Heart left ventricle (tissue), 16 donors: ENCODE data around the gene MYO18B. TPM values are rescaled to one million over a fixed set of nuclear protein-coding genes. Genes with fewer than 3 reads are reported as not detected.
"Not testable (repeated sequence)": the region's sequence is repeated elsewhere in the genome, so short reads cannot be mapped to it uniquely, and the experiment has no call there.

Source experiments
- ATAC-seq, 4 donors: fragments of 200-7000 bp; cut with Tn5 transposase; one replicate each; pipeline ENCODE4 v1.9.1; 2020 to 2022; ENCODE audit warnings: moderate library complexity in 4 of 4, mild to moderate bottlenecking in 3 of 4, moderate number of reproducible peaks in 1 of 4
- DNase-seq, 5 donors: peaks; one replicate each; pipeline ENCODE4 v3.0.0-alpha.2; 2020
- H3K27ac ChIP-seq, 12 donors: fragments of 200-600 bp; sonication (generic) in 4 of 12; one replicate each; pipeline versions ENCODE4 v1.5.0 to v1.8.0; 2016 to 2022; ENCODE audit warnings: mild to moderate bottlenecking in 2 of 12
- H3K27me3 ChIP-seq, 9 donors: fragments of 200-600 bp; sonication (generic) in 2 of 9; one replicate each; pipeline versions ENCODE4 v1.5.1 to v1.8.0; 2016 to 2022; ENCODE audit warnings: mild to moderate bottlenecking in 3 of 9
- H3K36me3 ChIP-seq, 9 donors: fragments of 200-600 bp; sonication (generic) in 2 of 9; one replicate each; pipeline versions ENCODE4 v1.5.0 to v1.8.0; 2018 to 2022; ENCODE audit warnings: mild to moderate bottlenecking in 2 of 9
- H3K4me1 ChIP-seq, 12 donors: fragments of 200-600 bp; sonication (generic) in 4 of 12; one replicate each; pipeline versions ENCODE4 v1.5.0 to v1.8.0; 2016 to 2022; ENCODE audit warnings: mild to moderate bottlenecking in 3 of 12
- H3K4me3 ChIP-seq, 12 donors: fragments of 200-600 bp; sonication (generic) in 4 of 12; one replicate each; pipeline versions ENCODE4 v1.5.0 to v1.8.0; 2017 to 2022; ENCODE audit warnings: mild to moderate bottlenecking in 9 of 12, moderate library complexity in 4 of 12
- H3K9me3 ChIP-seq, 12 donors: fragments of 200-600 bp; sonication (generic) in 4 of 12; one replicate each; pipeline versions ENCODE4 v1.5.0 to v1.8.0; 2016 to 2022; ENCODE audit warnings: mild to moderate bottlenecking in 1 of 12
- CTCF ChIP-seq, 12 donors: fragments of 200-600 bp; sonication (generic) in 4 of 12; IDR thresholded peaks; one replicate each; pipeline versions ENCODE4 v1.5.0 to v1.8.0; 2018 to 2022; ENCODE audit warnings: antibody characterized with exemption in 12 of 12, mild to moderate bottlenecking in 5 of 12
- POLR2A ChIP-seq, 2 donors: fragments of 450-650 bp; IDR thresholded peaks; one replicate each; pipeline ENCODE4 v1.6.1; 2017; ENCODE audit warnings: antibody characterized with exemption in 2 of 2, mild to moderate bottlenecking in 2 of 2, moderate library complexity in 2 of 2
- WGBS, 4 donors: extraction: QIAGEN DNeasy Blood & Tissue Kit in 2 of 4; methylation state at CpG; one replicate each; pipeline versions ENCODE4 v1.1.5 to v1.1.7; 2013 to 2018; 5-methylcytosine and 5-hydroxymethylcytosine counted together
- intact Hi-C, 10 donors: fragments of 100-400 bp; cut with DNase I; formaldehyde crosslinking; loops; one replicate each; pipeline versions ENCODE4 v1.11.1 to v1.14.2; 2022
- polyA plus RNA-seq, 2 donors: library from polyadenylated mRNA; stranded (reverse); fragments of 200-250 nt; gene quantifications; one replicate each; pipeline ENCODE4 v1.2.3, GENCODE V29; 2013
- total RNA-seq, 9 donors: library from RNA; depleted of rRNA in 2 of 9; stranded (reverse); fragments of >200 nt in 2 of 9; fragmentation: NEBNext Ultra II Directional in 3 of 9; extraction: Animal tissue kit (Norgen Biotek cat#: 25700) in 3 of 9; gene quantifications; one replicate each; pipeline versions ENCODE4 v1.1.0 to v1.2.4, GENCODE V29; 2016 to 2023
- donor health status: ischemic (EF 13 %, LVEDD 7.1; RV severe dilation, severe dysfunction).
- donor health status: healthy with polysubstance abuse.
- donor health status: DM: no; HTN: yes; CAD: no.
- donor health status: DM: no; HTN: no; CAD: no.
- donor health status: ischemic (EF 25% LVEDD 6.9; RV normal size, moderate dysfunction).
- donor health status: ischemic (EF 25% LVEDD 5.7; RV mildly dilated, moderate dysfunction).
- donor health status: healthy.
- donor health status: DM: yes; HTN: yes; CAD: no.
- donor health status: ischemic (EF 35%, LVEDD 5.7; RV mildly dilated, moderate dysfunction).
- donor health status: nonischemic (EF 11% LVEDD 7.7; RV severe dilation, severe dysfunction).
- donor health status: DM: yes; HTN: yes; CAD: no.
- donor health status: PGD.
- donor health status: ischemic (EF 29% LVEDD 5.4; RV normal size, mild dysfunction).
- donor health status: nonischemic (EF 23%, LVEDD 6.1; RV moderate dilation, normal function).

Gene MYO18B
- total and polyA plus RNA-seq, 11 donors, result 140 to 301 (median 193) TPM

- no peaks in the 10 kb centered on the region for H3K9me3 ChIP-seq
- ATAC-seq (peak; percentile 55 to 83 (median 79)), DNase-seq (peak in 1 of 5 donors; percentile 49)
- no peak overlapping the region for H3K4me3 ChIP-seq
- 66 to 73% (median 72%) methylated on average over 5 of the region's 5 CpGs for WGBS, 4 donors
- no peak overlapping the region for H3K27ac ChIP-seq
- no peaks in the 10 kb centered on the region for H3K27me3 ChIP-seq
- no peak for TF ChIP-seq POLR2A (IDR thresholded peaks at IDR 0.05)
- TF ChIP-seq CTCF (IDR thresholded peaks at IDR 0.05), result no peak
- intact Hi-C loops, result loop anchor here in 5 of 10 donors (5.0 to 10.0 kb wide), 5 partner anchors 66 to 341 kb away; no protein-coding TSS in a partner anchor
- peaks cover 0 to 17% (median 7%) of the 10 kb centered on the region in 12 donors for H3K4me1 ChIP-seq
- H3K36me3 ChIP-seq, result peaks cover 0 to 22% (median 7%) of the 10 kb centered on the region in 9 donors
Observed at GRCh38 chr22:25706197-25706596, 35.8 kb upstream of the MYO18B start.

GRCh38 chr22:25708430-25708829, 33.6 kb upstream of the MYO18B start:
- not testable (repeated sequence) for H3K4me1 ChIP-seq, H3K9me3 ChIP-seq, ATAC-seq, H3K4me3 ChIP-seq, H3K27me3 ChIP-seq, H3K27ac ChIP-seq, DNase-seq
- WGBS, 4 donors, result 79 to 84% (median 83%) methylated on average over 6 of the region's 6 CpGs
- peaks cover 0 to 38% (median 7%) of the 10 kb centered on the region in 9 donors for H3K36me3 ChIP-seq
- intact Hi-C loops, result loop anchor here in 5 of 10 donors (5.0 to 10.0 kb wide), 5 partner anchors 64 to 344 kb away; no protein-coding TSS in a partner anchor

- Histone ChIP-seq H3K27ac (no peak overlapping the region), H3K4me1 (peaks cover 0 to 10% (median 0%) of the 10 kb centered on the region in 12 donors), H3K27me3 (no peaks in the 10 kb centered on the region), H3K9me3 (no peaks in the 10 kb centered on the region), H3K4me3 (no peak overlapping the region), H3K36me3 (peaks cover 0 to 35% (median 3%) of the 10 kb centered on the region in 9 donors)
- WGBS, 4 donors, result 82 to 93% (median 88%) methylated on average over 6 of the region's 6 CpGs
- TF ChIP-seq POLR2A (IDR thresholded peaks at IDR 0.05) (no peak), CTCF (IDR thresholded peaks at IDR 0.05) (no peak)
- intact Hi-C loops, result loop anchor here in 5 of 10 donors (5.0 to 10.0 kb wide), 5 partner anchors 63 to 345 kb away; no protein-coding TSS in a partner anchor
- DNase-seq (no peak), ATAC-seq (no peak)
Observed at GRCh38 chr22:25709758-25710157, 32.2 kb upstream of the MYO18B start.

GRCh38 chr22:25710501-25710900, 31.5 kb upstream of the MYO18B start:
- no peak for TF ChIP-seq CTCF (IDR thresholded peaks at IDR 0.05)
- no peak for TF ChIP-seq POLR2A (IDR thresholded peaks at IDR 0.05)
- 87 to 95% (median 93%) methylated on average over 7 of the region's 7 CpGs for WGBS, 4 donors
- intact Hi-C loops, result loop anchor here in 1 of 10 donors (5.0 kb wide), 1 partner anchor 62 kb away; no protein-coding TSS in a partner anchor

More at GRCh38 chr22:25710501-25710900, 31.5 kb upstream of the MYO18B start:
- no peak for ATAC-seq
- Histone ChIP-seq H3K9me3 (no peaks in the 10 kb centered on the region), H3K4me3 (no peak overlapping the region), H3K36me3 (peaks cover 0 to 42% (median 3%) of the 10 kb centered on the region in 9 donors), H3K4me1 (peaks cover 0 to 6% (median 0%) of the 10 kb centered on the region in 12 donors), H3K27ac (no peak overlapping the region), H3K27me3 (no peaks in the 10 kb centered on the region)
- DNase-seq, result no peak
